Thoracic aorta (tissue), 2 donors: ENCODE results near the gene OBSCN. TPM values are rescaled to one million over a fixed set of nuclear protein-coding genes. Genes with fewer than 3 reads are reported as not detected.

Experiments
- ATAC-seq: fragments of 150-250 bp; one replicate; pipeline ENCODE4 v1.8.0; 2017; ENCODE audit warnings: low read depth; ENCODE audit not compliant: insufficient number of reproducible peaks, low FRiP score
- DNase-seq: peaks from one replicate; pipeline ENCODE4 v3.0.0-alpha.2; 2020; ENCODE audit warnings: low spot score
- H3K27ac ChIP-seq, 2 donors: fragments of 200-600 bp; sonication (generic); 1 replicate in 1 of 2; 2 replicates in 1 of 2; pipeline ENCODE4 v1.5.1; 2016; ENCODE audit warnings: mild to moderate bottlenecking in 2 of 2, moderate library complexity in 2 of 2
- H3K27me3 ChIP-seq: fragments of 200-600 bp; sonication (generic); replicated peaks from 2 replicates; pipeline ENCODE4 v1.6.0; 2016; ENCODE audit warnings: mild to moderate bottlenecking; ENCODE audit not compliant: insufficient read depth
- H3K36me3 ChIP-seq: fragments of 200-600 bp; sonication (generic); one replicate; pipeline ENCODE4 v1.5.1; 2016
- H3K4me1 ChIP-seq, 2 donors: fragments of 200-600 bp; sonication (generic); 1 replicate in 1 of 2; 2 replicates in 1 of 2; pipeline versions ENCODE4 v1.5.1 to v1.6.0; 2016; ENCODE audit warnings: low read depth in 2 of 2, mild to moderate bottlenecking in 1 of 2; ENCODE audit not compliant: control insufficient read depth in 1 of 2
- H3K4me3 ChIP-seq: fragments of 200-600 bp; sonication (generic); 2 replicates; pipeline ENCODE4 v1.5.1; 2016; ENCODE audit warnings: mild to moderate bottlenecking
- H3K9me3 ChIP-seq: fragments of 200-600 bp; sonication (generic); 2 replicates; pipeline ENCODE4 v1.5.1; 2016
- total RNA-seq, 2 donors: library from RNA; depleted of rRNA; stranded (reverse); fragments of >200 nt; gene quantifications; one replicate each; pipeline versions ENCODE4 v1.1.0 to v1.2.3, GENCODE V29; 2016
- TF ChIP-seq, protein P1 (sequence below): fragments of 200-600 bp; sonication (generic); IDR thresholded peaks from one replicate; pipeline ENCODE4 v1.5.1; 2019; ENCODE audit warnings: antibody characterized with exemption

OBSCN gene
- total RNA-seq, 2 donors from 2014 or later = 22.3 to 40.2 TPM

- ATAC-seq (no peak), DNase-seq (no peak)
- Histone ChIP-seq H3K36me3 (no peaks in the 10 kb centered on the region), H3K4me1 (no peaks in the 10 kb centered on the region), H3K27ac (no peak overlapping the region), H3K4me3 (no peak overlapping the region), H3K27me3 (no peaks in the 10 kb centered on the region), H3K9me3 (no peaks in the 10 kb centered on the region)
- TF ChIP-seq, protein P1, sequence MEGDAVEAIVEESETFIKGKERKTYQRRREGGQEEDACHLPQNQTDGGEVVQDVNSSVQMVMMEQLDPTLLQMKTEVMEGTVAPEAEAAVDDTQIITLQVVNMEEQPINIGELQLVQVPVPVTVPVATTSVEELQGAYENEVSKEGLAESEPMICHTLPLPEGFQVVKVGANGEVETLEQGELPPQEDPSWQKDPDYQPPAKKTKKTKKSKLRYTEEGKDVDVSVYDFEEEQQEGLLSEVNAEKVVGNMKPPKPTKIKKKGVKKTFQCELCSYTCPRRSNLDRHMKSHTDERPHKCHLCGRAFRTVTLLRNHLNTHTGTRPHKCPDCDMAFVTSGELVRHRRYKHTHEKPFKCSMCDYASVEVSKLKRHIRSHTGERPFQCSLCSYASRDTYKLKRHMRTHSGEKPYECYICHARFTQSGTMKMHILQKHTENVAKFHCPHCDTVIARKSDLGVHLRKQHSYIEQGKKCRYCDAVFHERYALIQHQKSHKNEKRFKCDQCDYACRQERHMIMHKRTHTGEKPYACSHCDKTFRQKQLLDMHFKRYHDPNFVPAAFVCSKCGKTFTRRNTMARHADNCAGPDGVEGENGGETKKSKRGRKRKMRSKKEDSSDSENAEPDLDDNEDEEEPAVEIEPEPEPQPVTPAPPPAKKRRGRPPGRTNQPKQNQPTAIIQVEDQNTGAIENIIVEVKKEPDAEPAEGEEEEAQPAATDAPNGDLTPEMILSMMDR = no peak
Measured at GRCh38 chr1:228356897-228357680, 149.2 kb downstream of the OBSCN start.

- Histone ChIP-seq H3K27me3 (no peaks in the 10 kb centered on the region), H3K9me3 (no peaks in the 10 kb centered on the region), H3K36me3 (no peaks in the 10 kb centered on the region), H3K4me3 (no peak overlapping the region), H3K4me1 (no peaks in the 10 kb centered on the region), H3K27ac (no peak overlapping the region)
- TF ChIP-seq, protein P1 = no peak
- ATAC-seq (no peak), DNase-seq (no peak)
Measured at GRCh38 chr1:228358039-228358763, 150.4 kb downstream of the OBSCN start.

- DNase-seq (no peak), ATAC-seq (no peak)
- TF ChIP-seq, protein P1 = no peak
- H3K27me3 ChIP-seq = no peaks in the 10 kb centered on the region
- H3K9me3 ChIP-seq = no peaks in the 10 kb centered on the region
- H3K27ac ChIP-seq = no peak overlapping the region
- no peaks in the 10 kb centered on the region for H3K4me1 ChIP-seq
- no peak overlapping the region for H3K4me3 ChIP-seq
- H3K36me3 ChIP-seq = no peaks in the 10 kb centered on the region
Measured at GRCh38 chr1:228358764-228359612, 151.1 kb downstream of the OBSCN start.

- H3K4me3 ChIP-seq = no peak overlapping the region
- no peaks in the 10 kb centered on the region for H3K36me3 ChIP-seq
- H3K27me3 ChIP-seq = no peaks in the 10 kb centered on the region
- DNase-seq (no peak), ATAC-seq (no peak)
- H3K4me1 ChIP-seq = no peaks in the 10 kb centered on the region
- H3K9me3 ChIP-seq = no peaks in the 10 kb centered on the region
- TF ChIP-seq, protein P1 = no peak
- H3K27ac ChIP-seq = no peak overlapping the region
Measured at GRCh38 chr1:228359613-228360532, 152.0 kb downstream of the OBSCN start.
